HG03469 (cell line): Measurements from ENCODE around the gene CLIC1.

Experiments used
- ATAC-seq: cut with Tn5 transposase; IDR thresholded peaks from one replicate; pipeline ENCODE4 v1.9.1; 2021; ENCODE audit warnings: mild to moderate bottlenecking, moderate library complexity, moderate number of reproducible peaks; ENCODE audit not compliant: unreplicated experiment

The CLIC1 gene

DNA sequence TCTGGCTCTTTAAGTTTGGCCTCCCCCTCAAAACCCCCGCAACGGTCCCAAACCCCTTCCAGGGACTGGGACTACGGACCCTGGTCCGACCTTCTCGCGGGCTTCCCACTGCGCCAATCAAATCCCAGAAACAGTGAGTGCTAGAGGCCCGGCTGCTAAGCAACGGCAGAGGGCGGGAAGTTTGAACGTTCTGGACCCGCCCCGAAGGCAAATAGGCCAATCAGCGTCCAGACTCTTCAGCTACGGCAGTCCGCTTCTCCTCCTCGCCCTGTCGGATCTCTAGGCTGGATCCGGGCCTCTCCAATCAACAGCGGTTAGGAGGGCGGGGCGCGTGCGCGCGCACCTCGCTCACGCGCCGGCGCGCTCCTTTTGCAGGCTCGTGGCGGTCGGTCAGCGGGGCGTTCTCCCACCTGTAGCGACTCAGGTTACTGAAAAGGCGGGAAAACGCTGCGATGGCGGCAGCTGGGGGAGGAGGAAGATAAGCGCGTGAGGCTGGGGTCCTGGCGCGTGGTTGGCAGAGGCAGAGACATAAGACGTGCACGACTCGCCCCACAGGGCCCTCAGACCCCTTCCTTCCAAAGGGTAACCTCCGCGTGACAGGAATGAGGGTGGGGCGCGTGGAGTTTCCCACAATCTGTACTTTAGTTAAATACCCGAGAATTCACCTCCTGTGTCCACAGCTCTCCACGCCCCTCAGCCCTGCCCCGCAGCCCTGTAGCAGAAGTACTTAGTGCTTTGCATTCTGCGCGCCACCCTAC, 3.5 kb upstream of the CLIC1 start, which contains the start of gene MSH5:
MSH5 (plus strand) TSS at position 367 of the 758 bp plus-strand sequence. CDS start 462 bp downstream, outside the sequence.
- peak; percentile 57 for ATAC-seq

DNA sequence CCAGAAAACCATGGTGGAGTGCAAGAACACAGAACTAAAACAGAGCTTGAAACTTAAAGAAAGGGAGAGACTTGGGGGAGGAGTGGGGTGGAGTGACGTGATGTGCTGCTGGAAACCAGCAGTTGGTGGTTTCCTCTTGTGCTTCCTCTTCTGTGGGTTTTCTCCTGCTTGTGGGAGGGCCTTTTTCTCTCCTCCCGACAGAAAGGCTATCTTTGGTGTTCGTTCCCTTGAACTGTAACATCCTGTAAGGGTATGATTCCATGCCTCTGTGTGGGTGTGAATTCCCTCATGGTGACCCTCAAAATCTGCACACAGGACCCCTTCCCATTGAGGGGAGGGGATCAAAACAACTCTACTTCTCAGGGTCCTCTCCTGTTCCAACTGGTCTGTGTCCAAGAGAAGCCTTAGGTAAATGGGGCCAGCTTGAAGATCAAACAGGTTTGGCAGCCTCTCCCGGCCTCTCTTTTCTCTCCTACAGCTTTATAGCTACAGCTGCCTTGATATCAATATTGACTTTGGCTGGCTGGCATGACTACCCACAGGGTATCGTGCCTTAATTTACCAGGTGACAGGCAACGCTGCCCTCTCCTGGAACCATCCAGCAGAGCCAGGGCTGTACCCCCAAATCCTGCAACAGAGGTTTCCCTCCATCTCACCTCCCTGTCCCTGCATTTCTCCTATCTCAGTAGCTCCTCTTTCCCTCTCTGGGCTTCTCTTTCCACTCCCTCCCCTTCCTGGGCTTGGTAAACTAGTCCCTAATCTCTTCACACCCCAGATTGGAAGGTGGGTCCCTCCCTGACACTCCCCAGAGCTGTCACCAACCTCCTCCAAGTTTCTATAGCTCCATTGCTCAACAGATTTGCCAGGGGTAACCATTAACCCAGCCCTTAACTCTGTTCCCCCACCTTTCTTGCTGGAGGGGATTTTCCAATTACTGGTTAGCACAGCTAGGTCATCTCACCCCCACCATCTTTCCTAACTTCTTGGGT, 2.0 kb upstream of the CLIC1 start:
- no peak for ATAC-seq

DNA sequence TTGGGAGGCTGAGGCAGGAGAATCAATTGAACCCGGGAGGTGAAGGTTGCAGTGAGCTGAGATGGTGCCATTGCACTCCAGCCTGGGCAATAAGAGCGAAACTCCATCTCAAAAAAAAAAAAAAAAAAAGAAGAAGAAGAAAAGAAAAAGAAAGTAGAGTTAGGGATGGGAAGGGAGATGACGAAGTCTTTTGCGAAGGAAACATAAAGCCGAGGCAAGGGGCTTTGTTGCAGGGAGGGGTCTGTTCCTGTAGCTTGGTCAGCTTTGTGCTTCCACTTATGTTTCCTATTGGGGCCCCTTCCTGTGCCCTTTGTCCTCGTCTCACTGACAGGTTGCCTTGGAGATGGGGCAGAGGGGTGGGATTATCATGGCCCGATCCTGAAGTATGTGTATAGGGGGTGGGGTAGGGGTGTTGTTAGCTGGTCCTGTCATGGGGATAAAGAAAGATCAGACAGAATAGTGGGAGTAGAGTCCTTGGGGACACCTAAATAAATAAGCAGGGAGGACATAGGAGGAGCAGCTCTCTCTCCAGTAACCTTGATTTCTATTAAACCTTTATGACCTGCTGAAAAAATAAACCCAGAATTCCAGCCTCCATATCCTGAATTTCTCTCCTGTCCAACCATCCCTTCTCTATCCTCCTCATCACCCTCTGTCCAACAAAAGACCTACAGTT, 1.1 kb upstream of the CLIC1 start:
- ATAC-seq: no peak

DNA sequence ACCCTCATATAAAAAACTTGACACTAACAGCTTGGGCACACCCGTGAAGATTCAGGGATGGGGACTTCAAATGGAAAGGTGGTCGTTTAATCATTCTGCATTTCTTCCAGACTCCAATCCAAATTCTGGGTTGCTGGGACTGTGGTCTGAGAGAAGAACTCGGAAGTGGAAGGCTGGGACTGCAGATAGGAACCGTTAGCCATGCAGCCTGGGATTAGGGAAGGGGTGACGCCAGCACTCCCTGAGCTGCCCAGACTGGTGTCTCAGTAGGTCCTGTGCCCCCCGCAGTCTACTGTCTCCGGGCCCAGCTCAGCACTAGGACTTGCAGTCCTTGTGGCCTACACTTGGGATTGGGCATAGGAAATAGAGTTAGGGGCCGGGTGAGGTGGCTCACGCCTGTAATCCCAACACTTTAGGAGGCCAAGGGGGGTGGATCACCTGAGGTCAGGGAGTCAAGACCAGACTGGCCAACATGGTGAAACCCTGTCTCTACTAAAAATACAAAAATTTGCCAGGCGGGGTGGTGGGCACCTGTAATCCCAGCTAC, 511 bp upstream of the CLIC1 start:
- ATAC-seq: no peak

DNA sequence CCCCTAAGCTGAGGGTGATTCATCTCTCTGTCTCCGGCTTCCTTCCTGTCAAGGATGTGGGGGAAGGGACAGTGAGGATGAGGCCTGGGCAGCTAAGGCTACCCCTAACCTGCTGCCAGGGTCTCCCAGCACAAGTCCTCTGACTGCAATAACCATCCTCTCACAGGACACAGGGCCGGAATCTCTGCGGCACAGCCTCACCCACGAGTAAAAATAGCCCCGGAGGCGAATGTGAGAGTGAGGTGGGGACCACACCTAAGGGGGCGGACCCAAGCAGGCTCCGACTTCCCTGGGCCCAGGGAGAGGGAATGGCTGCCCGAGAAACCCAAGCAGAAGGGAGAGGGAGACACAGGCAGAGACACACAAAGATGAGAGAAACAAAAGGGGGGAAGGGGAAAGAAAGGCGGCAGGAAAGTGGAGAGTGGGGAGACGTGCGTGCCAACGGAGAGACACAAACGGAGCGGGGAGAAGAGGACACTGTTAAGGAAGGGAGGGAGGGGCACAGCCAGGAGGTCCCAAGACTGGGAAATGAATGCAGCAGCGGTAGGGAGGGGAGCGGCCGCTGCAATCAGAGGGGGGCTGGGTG, 1.4 kb downstream of the CLIC1 start:
- no peak for ATAC-seq

DNA sequence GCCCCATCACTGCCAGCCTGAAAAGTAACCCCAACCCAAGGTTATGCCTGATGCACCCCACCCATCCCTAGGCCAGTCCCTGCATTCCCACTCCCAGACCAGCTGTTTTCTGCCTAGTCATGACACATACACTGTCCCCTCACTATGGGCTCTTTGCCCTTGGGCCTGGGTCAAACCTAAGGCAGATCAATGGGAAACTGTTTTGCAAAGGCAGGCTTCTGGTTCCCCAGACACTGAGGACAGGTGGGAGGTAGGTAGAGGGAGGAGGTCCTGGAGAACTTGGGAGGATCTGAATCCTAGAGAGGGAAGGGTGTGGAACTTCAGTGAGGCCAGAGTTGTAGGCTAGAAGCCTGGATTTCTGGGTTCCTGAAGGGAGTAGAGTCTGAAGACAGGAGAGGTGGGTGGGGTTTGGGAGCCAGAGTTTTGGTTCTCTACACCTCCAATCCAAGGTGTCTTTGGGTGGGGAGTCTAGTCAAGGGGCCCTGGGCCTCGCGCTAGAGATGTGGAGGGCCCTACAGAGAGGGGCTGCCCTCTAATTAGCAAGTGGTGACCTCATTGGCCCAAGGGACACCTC, 2.0 kb downstream of the CLIC1 start:
- ATAC-seq: no peak

DNA sequence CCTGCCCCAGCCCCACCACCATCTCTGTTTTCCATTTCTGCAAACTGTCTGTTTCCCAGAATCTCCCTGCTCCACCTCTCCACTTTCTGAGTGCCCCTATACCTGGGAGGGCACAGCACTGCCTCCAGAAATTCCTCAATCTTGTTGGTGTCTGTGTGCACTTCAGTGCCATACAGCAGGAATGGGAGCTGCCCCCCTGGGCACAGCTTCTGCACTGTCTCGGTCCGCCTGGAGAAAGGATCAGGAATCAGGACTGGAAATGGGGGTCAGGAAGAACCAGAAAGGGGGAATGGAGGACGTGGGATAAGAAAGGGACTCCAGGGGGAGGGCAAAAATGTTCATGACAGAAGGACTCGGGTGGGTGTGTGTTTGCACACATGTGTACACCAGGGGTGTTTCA, 2.6 kb downstream of the CLIC1 start:
- ATAC-seq: no peak

DNA sequence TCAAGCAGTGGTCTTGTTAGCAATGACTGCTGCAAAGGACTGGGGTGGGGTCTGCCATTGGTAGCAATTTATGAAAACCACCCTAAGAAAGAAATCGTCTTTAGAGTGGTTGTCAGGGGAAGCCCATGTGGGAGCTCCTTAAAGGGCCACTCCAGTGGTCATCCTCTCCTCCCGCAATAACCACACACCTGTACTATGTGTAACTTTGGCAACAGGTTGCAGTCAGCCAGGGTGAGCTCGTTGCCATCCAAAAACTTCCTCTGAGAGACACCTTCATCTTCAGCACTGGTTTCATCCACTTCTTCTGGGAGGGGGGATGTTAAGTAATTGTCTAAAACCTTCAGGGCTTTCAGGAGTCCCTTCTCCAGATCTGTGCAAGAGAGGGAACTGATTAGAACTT, 4.3 kb downstream of the CLIC1 start:
- ATAC-seq: no peak

DNA sequence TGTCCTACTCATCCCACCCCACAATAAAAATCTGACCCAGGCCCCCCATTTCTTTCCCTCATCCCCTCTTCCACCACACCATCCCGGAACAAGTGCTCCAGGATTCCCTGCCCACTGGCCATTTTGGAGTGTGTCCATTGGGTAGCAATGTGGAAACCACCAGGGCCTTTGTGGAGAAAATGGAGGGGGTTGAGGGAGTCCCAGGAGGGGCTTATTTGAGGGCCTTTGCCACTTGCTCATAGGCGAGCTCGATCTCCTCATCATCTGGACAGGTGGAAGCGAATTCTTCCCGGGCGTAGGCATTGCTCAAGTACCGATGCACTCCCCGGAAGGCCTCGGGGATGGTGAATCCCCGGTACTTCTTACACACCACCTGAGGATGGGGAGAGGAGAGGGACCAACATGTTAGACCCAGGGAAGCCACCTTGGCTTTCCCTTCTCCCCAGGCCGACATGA, 5.7 kb downstream of the CLIC1 start:
- no peak for ATAC-seq

DNA sequence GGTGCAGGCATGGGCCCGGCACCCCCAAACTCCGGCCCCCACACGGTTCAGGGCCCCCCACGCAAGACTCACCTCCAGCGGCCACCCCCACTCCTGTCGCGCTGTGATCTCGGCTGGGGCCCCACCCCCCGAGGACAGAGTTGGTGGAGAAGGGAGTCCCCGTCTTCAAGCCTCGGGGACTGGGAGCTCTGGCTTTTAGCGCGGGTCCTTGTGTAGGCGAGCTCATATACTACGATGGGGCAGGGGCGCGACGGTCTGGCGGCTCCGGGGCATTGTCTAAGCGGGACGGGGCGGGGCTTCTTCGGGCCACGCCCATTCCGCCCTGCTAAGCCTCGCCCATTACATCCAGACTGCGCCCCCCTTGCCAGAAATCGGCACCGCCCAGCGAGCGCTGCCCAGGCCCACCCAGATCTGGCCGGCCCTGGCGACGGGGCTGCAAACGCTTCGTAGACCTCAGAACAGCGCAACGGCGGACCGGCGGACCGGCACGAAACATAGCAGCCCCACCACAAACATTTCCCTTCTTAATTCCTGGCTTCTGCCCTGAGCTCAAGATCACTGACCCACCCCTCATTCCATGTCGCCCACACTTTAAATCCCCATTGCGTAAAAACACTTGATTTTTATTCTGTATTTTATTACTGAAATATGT, 6.2 kb downstream of the CLIC1 start:
- ATAC-seq: no peak

DNA sequence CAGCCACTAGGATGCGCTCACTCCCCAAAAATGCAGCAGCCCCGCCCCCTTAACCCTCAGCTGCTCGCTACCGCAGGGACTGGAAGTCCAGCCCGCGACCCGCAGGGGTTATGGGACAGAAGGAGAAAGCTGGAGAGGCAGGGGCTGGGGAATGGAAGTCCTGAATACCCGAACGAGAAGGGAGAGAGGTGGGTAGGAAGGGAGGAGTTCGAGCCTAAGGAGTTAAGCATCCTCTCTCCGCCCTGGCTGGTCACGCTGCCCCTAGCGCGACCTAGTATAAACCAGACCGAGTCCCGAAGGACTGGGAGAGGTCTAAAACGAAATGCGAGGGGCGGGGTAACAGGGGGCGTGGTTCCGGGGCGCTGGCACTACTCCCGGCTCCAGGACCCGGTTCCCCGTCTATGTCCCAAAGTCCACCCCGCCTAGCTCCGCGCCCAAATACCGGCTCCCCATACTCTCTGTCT, 6.8 kb downstream of the CLIC1 start:
- ATAC-seq: no peak

DNA sequence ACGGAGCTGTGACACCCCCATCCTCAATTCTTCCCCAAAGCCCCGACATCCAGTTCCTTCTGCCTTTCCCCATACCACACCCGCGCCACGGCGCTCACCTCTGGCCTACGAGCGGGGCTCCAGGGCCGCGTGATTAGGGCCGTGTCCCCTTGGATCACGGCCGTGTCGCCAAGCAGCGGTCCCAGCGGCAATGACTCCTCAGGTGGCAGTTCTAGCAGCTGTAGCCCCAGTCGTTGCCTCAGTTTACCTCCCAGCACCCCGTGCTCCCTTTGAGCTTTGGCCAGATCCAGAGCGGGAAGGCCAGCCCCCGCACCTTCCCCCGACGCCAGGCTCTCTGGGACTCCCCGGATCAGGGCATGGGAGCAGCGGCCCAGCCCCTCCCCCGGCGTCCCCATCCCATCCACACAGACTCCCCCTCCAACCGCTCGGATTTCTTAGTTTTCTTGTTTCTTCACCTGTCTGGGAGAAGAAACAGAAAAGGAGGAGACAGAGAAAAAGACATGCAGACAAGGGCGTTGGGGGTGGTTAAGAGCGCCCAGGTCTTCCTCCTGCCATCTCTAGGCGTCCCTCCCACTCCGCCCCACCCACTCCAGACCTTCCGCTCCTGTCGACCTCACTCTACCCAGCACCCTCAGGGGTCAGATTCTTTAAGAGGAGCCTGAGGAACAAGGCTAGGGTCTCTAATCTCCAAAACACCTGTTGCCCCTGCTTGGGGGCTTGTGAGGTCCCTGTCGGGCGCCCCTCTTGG, 7.4 kb downstream of the CLIC1 start, which contains the start of gene DDAH2:
DDAH2 (minus strand) TSS at position 533 of the 748 bp plus-strand sequence; CDS start at position 395, 138 bp downstream.
- ATAC-seq: no peak

DNA sequence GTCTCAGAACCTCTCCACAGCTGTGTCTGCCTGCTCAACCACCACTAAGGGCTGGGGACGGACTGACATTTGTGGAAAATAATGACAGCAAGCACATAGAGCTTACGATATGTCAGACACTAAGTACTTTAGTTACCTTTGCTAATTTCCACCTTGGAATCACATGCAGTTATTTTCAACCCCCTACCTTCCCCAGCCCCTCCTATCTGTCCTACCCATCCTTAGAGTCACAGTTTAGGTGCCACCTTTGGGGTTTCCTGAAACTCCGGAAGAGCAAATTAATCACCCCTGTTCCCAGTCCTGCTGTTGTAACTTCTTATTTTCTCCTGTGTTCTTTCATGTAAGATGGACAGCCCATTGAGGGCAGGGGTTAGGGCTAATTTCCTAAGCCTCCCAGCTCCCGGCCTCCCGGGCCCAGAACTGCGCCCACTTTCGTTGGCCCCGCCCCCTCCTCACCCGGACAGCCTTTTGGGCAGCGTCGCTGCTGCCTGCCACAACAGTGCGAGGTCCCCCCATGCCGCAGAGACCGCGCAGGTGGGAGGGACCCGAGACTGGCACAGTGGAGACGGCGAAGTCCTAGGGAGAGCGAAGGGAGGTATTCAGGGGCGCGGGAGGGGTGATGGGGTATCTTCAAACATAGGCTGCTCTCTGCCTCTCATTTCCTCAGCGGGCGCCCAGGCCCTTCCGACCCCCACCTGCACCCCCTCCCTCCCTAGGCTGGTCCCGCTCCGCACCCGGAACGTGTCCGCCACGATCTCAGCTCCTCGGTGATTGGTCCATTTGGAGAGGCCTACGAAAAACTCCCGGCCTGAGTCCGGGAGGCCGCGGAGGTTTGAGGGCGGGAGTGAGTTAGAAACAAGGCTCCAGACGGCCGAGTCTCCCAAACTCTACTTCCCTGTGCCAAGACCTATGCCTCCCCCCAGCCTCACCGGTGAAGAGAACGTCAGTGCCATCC, 8.3 kb downstream of the CLIC1 start:
- ATAC-seq: no peak

DNA sequence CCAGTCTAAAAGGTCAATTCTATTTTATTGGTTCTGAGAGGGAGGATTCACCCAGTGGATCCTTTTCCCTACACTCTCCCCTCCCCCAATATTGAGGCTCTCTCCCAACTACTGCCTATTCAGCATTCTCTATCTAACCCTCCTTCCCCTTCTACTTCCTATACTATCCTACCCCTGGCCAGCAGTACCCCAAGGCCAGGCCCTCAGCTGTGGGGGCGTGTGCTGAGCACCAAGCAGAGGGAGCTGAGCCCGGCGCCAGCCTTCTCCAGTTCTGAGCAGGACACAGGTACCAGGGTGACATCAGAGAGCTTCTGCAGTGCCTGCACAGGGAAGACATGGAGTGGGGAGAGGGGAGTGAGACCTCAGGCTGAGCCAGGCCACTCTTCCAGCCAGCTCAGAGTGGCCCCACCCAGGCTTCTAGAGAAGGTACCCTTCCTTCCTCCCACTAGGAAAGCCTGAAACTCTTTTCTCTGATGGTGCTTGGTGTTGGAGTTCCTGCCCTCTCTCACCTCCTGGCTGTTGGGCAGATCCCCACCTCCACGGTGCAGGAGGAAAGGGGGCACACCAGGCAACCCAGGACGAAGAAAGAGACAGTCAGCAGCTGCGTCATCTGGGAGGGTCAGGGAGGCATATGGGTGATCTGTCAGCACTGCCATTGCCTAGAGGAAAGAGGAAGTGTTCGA, 9.2 kb downstream of the CLIC1 start:
- no peak for ATAC-seq

DNA sequence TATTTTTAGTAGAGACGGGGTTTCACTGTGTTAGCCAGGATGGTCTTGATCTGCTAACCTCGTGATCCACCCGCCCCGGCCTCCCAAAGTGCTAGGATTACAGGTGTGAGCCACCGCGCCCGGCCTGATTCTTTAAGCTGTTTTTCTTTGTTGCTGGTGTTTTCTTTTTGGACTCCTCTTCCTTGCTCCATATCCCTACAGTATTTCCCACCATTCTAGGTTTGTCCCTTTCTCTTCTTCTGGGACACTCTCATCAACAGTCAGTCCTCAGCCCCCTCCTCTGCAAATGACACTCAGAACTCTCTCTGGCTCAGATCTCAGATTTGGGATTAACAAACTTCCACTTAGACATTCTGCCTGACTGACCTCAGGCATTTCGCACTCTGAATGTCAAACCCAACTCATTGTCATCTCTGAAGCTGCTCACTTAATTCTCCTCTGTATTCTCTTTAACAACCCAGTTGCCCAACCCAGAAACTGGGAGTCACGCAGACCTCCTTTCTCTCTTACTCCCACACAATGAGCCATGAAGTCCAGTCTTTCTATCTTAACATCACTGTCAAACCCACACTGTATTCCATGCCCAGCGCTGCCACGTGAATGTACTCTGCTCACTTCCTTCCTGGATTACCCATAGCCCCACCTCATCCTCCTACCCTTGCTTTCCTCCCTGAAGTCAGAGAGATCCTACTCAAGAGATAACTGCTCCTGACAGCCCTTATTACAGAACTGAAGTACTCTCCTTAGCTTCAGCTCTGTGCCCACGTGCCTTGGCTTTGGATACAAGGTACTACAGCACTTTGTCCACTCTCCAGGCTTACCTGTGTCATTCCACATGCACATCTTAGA, 10.6 kb downstream of the CLIC1 start:
- no peak for ATAC-seq
